Inflammatory macrophage treated with lipopolysaccharide for 1 hour (primary cell): ENCODE results near the gene TBL1XR1.

ENCODE experiments used
- DNase-seq, 2 donors: peaks; one replicate each; pipeline ENCODE4 v3.0.0-alpha.2; 2020 to 2022

Gene TBL1XR1

DNA sequence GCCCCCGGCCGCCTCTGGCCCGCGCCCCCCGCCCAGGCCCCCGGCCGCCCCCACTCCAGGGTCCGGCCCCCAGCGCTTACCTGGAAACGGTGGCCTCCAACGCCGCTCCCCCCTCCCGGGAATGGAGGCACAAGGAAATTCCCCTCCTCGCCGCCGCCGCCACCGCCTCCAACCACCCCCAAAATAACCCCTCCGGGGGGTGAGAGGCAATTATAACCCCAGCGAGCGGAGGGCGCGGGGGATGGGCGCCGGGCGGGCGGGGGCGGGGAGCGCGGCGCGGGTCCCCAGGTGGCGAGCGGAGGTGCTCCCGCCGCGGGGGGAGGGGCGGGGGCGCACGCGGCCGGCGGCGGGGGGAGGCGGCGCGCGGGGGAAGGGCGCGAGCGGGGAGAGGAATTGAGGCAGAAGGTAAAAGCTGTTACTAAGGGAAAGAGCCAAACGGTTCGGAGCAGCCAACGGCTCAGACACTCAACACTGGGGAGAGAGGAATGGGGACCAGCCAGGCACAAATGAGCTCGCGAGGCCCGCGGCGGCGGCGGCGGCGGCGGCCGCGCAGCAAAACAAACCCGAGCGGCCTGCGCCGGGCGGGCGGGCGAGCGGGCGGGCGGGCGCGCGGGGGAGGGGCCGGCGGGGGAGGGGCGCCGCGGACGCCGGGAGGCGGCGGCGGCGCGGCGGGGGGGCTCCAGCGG is at the start of gene TBL1XR1:
TBL1XR1 (minus strand) TSS at position 442 of the 686 bp plus-strand sequence. CDS start 132,505 bp downstream, outside the sequence.
- DNase-seq: peak; percentile 73 to 75

DNA sequence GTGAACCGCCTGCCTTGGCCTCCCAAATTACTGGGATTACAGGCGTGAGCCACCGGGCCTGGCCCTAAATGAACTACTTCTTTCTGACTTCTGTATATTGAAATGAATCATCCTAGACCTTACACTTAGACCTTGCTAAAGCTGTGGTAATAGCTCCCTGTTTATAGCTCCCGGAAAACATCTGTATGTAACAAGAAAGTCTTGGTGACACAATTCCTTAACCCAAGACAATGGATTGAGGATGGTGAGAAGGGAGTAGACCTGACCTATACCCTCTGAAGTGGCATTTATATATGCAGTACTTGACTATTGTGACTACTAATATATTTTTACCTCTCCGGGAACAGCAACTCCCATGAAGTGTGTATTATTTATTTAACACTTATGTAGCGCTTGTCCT is 48.0 kb upstream of the TBL1XR1 start:
- DNase-seq: peak in 1 of 2 donors; percentile 23

DNA sequence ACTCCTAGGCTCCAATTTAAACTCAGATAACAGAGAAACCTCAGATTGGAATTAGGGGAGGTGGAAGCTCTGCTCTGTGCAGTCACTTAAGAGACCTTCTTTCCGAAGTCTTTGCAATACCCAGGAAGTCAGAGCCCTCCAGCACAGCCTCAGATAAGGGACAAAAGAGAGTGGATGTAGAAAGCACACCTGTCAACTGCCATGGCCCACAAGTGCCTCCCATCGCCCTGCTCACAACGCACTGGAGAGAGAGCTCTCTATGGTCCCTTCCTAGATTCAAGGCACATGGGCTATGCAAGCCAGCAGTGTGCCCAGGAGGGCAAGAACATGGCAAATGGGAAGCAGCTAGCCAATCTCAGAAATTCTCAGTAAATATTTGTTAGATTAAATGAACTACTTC is 47.3 kb upstream of the TBL1XR1 start:
- no peak for DNase-seq

DNA sequence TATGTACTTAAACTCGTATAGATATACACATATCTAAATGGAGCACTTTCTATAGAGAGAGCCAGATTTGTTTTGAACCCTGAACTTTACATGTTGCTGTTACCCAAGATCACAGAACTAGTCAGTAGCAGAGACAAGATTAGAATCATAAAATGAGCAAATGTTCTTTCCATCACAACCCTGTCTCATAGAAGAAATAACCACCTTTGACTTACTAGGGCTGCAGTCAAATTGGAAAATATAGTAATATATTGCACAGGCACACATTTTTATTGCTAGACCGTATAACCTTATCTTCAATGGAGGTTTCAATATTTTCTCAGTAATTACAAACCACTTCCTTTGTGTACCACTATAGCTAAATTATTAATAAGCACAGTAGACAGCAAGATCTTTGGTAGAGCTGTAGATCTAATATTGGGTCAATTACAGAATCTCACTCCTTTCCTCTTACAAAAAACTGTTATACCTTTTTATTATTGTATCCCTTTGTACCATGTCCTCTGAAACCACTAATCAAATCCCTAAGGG is 41.5 kb upstream of the TBL1XR1 start:
- no peak for DNase-seq

DNA sequence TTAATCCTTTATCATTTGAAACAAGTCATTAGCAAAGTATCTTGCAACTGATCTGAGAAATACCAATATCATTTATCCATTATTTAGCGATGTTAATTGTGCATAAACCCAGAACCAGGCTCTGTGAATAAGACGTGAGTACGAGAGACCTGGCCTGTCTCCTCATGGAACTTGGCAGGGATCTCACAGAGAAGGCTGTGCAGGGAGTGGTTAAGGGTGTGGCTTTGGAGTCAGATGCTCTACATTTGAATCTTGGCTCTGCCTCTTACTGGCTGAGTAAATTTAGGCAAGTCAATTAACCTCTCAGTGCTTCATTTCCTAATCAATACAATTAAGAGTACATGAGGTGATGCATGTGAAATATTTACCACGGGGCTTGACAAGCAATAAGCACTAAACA is 39.9 kb upstream of the TBL1XR1 start:
- DNase-seq: no peak

DNA sequence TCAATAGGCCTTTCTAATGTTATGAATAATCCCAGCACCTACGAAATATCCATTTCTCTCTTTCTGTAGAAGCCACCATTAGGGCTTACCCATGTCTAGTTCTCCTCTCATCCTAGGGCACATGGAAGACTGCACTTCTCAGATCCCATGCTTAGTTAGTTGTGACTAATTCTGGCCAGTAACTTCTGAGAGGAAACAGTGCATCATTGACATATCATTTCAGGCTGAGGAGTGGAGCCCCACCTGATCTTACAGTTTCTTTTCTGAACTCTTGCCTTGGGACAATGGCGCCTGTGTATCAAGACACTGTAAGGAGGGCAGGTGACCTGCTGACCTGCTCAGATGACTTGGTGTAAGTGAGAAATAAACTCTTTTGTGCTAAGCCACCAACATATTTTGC is 39.4 kb upstream of the TBL1XR1 start:
- DNase-seq: no peak

DNA sequence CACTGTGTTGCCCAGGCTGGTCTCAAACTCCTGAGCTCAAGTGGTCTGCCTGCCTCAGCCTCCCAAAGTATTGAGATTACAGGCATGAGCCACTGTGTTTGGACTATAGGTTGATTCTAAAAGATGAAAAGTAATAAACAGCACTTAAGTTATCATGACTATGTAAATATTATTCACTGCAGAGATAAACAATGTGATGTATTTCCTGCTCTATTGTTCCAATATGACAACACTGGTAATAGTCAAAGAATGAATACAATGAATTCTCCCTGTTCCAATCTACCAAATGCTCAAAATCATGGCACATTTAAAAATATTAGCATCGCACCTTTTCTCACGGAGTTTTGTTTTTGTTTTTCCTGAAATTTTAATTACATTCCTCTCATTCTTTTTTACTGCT is 36.8 kb upstream of the TBL1XR1 start:
- no peak for DNase-seq

DNA sequence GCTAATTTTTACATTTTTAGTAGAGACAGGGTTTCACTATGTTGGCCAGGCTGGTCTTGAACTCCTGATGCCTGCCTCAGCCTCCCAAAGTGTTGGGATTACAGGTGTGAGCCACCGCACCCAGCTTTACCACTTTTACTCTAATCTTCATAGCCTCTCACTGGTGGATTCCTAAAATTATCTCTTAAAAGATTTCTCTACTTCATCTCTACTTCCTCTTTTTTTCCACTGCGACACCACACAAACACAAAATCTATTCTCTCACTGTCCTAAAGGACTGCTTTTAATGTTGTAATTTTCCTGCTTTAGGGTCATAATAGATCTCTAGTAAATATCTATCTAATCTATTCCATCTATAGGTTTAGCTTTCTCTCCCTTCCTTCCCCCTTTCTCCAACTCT is 34.0 kb upstream of the TBL1XR1 start:
- DNase-seq: no peak

DNA sequence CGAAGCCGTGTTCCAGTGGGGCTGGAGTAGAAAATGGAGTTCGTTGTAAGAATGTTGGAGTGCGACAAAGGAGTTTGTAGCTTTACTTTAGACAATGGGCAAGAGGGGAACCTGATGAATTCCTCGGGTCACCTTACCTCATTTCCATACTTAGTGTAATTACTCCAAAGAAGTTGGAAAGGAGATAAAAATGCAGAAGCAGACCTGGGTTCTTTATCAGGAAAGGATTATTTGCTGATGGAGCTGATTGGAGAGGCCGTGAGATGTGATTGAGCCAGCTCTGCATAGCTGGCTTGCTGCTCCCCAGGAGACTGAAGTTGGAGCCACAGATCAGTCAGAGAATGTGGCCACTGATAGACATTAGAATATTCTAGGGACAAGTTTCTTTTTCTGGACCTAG is 33.4 kb upstream of the TBL1XR1 start:
- no peak for DNase-seq

DNA sequence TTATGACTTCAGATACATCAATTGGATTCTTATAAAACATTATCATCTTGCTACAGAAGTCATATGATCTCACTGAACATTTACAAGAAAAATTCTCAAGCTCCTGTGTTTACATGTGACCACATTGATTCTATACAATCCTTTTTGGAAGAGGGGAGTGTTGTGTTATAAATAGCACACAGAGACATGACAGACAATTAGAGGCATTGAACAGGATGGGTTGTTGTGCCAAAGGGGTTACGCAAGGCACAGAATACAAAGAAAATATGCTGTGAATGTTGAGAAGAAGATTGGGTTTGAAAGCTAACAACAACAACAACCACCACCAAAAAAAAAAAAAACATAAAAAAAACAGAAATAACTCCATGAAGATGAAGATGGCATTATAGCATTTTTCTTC is 32.5 kb upstream of the TBL1XR1 start:
- no peak for DNase-seq

DNA sequence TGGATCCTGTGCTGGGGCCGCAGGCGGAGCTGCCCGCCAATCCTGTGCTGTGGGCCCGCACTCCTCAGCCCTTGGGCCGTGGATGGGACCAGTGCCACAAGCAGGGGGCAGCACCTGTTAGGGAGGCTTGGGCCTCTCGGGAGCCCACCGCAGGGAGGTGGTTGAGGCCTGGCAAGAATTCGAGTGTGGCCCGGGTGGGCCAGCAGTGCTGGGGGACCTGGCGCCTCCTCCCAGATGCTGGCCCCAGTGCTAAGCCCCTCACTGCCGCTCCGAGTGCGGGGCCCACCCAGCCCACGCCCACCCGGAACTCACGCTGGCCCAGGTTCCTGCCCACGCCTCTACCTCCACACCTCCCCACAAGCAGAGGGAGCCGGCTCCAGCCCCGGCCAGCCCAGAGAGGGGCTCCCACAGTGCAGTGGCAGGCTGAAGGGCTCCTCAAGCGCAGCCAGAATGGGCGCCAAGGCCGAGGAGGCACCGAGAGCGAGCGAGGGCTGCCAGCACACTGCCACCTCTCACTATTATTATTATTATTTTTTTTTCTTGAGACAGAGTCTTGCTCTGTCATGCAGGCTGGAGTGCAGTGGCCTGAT is 31.4 kb upstream of the TBL1XR1 start:
- DNase-seq: no peak

DNA sequence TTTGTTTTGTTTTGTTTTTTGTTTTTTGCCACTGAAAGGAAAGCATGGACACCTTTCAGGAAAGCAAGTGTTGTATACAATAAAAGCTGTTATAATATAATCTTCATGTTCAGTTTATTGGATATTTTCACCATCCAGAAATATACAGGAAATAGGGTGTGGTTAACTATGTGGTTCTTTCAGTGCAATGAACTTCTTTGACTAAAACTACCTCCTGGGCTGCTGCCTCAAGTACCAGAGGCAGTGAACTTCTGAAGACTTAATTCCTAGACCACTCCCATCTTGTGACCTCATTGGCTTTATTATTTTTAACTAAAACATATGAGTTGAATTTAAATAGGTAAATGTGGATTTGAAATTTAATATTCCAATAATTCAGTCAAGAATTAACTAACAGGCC is 27.1 kb upstream of the TBL1XR1 start:
- no peak for DNase-seq

DNA sequence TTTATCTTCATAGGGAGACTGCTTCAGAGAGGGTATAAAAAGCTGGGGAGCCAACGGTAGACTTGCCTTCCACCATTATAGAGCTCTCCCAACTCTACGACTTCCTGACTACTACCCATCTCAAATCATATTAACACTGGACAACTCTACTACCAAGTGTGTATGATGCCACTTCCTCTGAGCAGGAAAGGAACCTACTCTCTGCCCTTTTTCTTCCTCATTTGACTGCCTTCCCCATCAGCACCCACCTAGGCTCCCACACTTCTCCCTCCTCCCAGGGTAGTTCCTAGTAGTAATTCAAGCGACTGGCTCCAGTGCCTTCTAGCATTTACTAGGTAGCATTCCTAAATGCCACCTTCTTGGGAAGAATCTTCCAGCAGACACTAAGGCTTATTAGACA is 24.5 kb upstream of the TBL1XR1 start:
- DNase-seq: peak; percentile 25 to 43

DNA sequence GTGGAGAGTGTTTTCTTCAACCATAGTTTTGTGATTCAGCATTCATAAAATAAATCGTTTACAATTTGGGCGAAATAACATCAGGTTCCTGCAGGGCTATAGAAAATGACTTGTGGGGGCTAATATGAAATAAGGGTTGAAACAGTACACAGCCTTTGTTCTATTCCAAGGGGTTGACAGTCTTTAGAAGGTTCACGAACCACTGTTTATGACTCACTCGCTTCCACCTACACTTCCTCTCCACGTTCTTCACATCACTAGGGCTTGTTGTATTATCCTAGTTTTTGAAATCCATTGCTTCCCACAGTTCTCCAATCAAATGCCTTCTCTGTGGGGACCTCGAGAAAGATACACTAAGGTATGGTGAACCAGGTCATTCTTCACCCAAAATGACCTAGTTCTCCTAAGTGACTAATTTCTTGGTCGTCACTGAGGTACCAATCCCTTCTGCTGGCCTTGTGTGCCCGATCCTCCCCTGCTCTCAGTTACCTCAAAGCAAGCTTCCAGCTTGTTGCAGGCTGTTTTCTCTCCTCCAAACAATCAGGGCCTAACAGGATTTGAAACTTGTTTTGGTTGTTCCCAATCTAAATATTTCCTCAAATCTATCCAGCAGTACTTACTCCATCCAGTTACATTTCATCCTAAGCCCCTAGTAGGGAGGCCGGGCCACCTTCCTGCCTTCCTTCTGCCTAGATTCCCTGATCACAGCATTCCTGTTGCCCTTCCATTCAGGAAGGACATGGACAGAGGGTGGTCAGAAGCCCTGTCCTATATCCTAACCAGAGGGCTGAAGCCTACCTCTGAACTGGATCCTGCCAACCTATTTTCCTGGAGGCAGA is 23.1 kb upstream of the TBL1XR1 start:
- DNase-seq: peak in 1 of 2 donors; percentile 35

DNA sequence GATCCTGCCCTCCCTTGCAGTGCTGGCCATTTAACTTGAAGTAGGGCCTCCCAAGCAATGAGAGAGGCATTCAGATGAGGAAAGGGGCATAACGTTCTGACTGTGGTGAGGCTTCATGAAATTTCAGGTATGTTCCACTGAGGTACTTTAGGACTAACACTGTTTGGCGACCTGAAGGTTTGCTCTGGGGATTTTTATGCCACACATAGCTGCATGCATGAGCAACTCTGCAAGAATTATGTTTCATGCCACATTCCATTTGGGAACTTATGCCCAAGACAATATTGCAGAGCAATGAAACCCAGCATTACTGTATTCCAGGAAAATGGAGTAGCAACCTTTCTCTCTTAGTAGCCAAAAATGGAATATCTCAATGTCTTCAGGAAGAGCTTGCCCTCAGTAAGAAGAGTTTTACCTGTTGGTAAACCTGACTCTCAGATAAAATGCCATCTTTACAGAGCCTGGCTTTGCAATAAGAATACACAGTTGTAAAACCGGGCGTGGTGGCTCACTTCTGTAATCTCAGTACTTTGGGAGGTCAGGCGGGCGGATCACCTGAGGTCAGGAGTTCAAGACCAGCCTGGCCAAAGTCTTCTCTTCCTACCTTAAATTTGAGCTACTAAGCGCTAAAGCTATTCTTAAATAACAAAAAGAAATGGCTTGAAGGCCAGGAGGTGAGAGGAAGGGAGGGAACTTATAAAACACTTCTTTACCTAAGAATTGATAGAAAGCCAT is 16.7 kb upstream of the TBL1XR1 start:
- no peak for DNase-seq

DNA sequence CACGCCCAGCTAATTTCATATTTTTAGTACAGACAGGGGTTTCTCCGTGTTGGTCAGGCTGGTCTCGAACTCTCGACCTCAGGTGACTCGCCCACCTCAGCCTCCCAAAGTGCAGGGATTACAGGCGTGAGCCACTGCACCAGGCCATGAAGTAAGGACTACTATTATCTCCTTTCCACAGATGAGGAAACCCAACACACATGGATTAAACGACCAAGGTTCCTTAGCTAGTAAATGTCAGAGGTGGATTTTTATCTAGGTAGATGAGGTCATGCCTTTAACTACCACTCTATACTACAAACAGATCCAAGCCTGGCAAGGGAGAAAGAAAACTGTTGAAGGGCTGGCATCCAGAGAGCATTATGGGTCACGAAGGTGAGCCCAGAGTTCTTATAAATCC is 15.5 kb upstream of the TBL1XR1 start:
- no peak for DNase-seq

DNA sequence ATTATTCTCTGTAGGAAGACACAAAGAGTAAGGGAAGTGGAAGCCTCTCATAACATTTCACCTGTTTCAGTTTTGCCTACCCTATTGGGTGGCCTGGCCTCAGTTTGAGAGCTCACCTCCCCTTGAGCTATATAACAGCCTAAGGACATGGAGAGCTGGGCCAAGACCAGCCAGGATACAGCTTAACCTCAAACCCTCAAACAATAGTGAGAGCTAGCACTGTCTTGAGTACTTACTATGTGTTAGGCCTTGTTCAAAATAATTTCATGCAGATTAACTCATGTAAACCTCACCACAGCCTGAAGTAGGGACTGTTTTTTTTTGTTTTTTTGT is 15.0 kb upstream of the TBL1XR1 start:
- no peak for DNase-seq

DNA sequence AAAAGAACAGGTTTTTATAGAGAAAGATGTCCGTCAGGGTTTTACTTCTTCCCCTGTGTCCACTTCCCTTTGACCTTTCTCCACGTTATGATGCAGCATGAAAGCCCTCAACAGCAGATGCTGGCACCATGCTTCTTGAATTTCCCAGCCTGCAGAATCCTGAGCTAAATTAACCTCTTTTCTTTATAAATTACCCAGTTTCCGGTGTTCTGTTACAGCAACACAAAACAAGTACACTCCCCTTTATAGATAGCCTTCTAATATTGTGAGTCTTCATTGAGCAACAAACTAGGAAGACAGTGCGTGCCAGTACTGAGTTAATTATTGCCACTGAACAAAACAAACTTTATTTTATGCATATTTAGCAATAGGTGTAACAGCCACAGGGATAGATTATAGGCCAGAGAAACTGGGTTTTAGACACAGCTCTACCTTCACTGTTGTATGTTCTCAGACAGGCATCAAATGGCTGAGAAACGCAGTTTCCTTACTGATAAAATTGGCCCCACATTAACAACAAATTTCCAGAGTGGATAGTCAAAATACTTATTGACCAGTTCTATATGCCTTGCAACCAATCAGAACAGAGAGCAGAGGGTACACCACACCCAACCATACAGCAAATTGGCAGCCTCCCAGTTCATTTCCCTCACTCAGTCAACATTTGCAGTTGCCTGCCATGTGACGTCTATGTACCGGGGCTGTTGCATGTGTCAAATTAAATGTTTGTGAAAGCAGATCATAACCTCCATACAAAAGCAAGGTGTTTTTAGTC is 14.4 kb upstream of the TBL1XR1 start:
- no peak for DNase-seq

DNA sequence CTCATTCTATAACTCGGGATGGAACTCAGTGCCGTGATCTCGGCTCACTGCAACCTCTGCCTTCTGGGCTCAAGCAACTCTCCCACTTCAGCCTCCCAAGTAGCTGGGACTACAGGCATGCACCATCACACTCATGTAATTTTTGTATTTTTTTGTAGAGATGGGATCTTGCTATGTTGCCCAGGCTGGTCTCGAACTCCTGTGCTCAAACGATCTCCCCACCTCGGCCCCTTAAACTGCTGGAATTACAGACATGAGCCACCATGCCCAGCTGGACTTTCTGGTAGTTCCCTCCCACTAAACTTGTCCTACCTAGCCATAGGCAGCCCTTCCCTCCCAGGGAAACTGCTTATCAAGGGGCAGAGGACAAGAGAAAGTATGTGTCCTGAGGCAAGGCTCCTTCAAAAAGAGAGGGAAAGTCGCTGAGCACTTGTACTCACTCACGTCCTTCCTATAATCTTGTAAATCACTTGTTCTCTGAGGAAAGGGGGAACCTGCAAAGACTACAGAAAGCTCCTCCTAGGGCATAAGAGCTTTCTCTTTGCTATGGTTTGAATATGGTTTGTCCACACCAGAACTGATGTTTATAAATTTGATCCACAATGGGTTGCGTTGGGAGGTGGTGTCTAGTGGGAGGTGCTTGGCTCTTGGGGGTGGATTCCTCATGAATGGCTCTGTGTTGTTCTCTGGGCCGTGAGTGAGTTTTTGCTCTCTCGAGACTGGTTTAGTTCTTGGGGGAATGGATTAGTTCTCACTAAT is 13.6 kb upstream of the TBL1XR1 start:
- DNase-seq: no peak

DNA sequence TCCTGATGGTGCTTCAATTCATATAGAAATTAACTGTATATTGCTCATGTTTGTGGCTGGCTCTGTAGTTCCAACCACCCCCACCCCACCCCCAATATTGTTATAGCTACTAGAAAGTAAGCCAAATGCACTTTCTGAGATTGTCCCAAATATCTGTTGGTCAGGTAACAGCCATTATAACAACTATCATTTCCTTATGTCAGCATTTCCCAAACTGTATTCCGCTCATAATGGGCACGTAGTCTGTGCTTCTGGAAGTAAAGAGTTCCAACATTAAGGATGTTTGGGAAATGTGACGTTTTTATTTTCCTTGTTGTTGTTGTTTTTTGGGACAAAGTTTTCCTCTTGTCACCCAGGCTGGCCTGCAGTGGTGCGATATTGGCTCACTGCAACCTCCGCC is 12.2 kb upstream of the TBL1XR1 start:
- no peak for DNase-seq

DNA sequence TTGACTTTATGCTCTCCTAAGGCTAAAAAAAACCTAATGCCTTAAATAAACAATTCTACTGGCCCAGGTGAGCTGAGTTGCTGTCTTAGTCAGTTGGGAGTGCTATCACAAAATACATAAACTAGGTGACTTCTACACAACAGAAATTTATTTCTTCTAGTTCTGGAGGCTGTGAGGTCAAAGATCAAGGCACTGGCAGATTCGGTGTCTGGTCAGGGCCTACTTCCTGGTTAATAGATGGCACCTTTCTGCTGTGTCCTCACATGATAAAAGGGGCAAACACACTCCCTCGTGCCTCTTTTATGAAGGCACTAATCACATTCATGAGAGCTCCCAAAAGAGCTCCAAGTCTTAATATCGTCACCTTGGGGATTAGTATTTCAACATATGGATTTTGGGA is 11.5 kb upstream of the TBL1XR1 start:
- no peak for DNase-seq

DNA sequence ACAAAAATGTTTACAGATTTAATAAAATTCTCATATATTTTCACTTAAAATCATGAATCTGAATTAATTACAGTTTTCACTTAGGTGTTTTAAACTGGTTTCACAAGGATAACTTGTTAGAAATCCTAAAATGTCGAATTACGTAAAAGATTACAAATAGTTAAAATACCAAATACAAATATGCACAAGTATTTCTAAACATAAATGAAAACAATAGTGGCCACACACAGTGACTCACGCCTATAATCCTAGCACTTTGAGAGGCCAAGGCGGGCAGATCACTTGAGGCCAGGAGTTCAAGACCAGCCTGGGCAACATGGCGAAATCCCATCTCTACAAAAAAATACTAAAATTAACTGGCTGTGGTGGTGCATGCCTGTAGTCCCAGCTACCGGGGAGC is 10.9 kb upstream of the TBL1XR1 start:
- DNase-seq: no peak
